Fibroblast of skin of back (primary cell): Measurements from ENCODE around the gene FBP1. TPM values are rescaled to one million over a fixed set of nuclear protein-coding genes. Genes with fewer than 3 reads are reported as not detected.

Source experiments
- DNase-seq: peaks from one replicate; pipeline ENCODE4 v3.0.0-alpha.2; 2013
- polyA plus RNA-seq, 2 experiments: library from polyadenylated mRNA; unstranded; fragments of 120-200 nt; gene quantifications; one replicate each; pipeline ENCODE4 v1.2.1, GENCODE V29; 2013; ENCODE audit not compliant: insufficient read length in 2 of 2

Gene FBP1
- not detected for polyA plus RNA-seq (2013, experiment 1 of 2; ENCODE audit: insufficient read length)
- not detected for polyA plus RNA-seq (2013, experiment 2 of 2; ENCODE audit: insufficient read length)

- no peak for DNase-seq
Observed at GRCh38 chr9:94639061-94639998, at the start of gene FBP1. Gene FBP1, minus strand, starts transcription at chr9:94639518. Its CDS starts 208 bp downstream, at chr9:94639310.

DNA sequence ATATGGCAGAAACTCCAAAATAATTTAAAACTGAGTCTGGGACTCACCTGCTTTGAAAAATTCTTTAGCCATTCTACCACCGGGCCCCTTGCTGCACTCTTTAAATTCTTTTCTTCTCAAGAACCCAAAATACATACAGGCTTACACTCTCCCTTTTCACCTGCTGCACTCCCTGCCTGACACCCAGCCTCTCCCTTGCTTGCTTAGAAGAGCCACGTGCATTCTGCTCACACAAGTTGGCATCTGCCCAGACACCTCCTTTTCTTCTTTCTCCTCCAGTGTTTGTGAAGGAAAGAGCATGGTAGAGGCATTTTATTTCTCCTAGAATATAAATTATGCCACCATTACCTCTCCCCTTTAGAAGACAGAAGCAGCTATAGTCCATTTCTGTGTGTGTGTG, 48.1 kb upstream of the FBP1 start:
- DNase-seq = no peak

- DNase-seq = no peak
Observed at GRCh38 chr9:94685359-94685758, 46.0 kb upstream of the FBP1 start.

- DNase-seq = peak; percentile 84
Observed at GRCh38 chr9:94681508-94681907, 42.2 kb upstream of the FBP1 start.

GRCh38 chr9:94680621-94681020, 41.3 kb upstream of the FBP1 start:
- no peak for DNase-seq

DNA sequence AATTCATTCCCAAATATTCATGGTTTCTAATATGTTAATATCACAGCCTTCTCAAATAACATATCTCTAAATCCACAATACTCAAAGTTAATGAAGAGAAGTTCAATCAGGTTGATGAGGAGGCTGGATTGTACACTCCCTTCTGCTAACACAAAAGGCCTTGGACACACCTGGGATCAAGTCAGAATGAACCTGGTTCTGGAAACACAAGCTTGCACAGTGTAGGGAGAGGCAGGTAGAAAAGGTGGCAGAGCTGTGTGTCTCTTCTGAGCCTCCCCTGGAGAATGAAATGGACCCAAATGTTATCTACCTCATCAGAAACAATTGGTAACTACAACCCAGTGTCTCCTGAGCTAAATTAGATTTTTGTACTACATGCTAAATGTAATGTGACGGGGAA, 40.7 kb upstream of the FBP1 start:
- DNase-seq = no peak

- DNase-seq = no peak
Observed at GRCh38 chr9:94679587-94679986, 40.3 kb upstream of the FBP1 start.

- no peak for DNase-seq
Observed at GRCh38 chr9:94677929-94678328, 38.6 kb upstream of the FBP1 start.

DNA sequence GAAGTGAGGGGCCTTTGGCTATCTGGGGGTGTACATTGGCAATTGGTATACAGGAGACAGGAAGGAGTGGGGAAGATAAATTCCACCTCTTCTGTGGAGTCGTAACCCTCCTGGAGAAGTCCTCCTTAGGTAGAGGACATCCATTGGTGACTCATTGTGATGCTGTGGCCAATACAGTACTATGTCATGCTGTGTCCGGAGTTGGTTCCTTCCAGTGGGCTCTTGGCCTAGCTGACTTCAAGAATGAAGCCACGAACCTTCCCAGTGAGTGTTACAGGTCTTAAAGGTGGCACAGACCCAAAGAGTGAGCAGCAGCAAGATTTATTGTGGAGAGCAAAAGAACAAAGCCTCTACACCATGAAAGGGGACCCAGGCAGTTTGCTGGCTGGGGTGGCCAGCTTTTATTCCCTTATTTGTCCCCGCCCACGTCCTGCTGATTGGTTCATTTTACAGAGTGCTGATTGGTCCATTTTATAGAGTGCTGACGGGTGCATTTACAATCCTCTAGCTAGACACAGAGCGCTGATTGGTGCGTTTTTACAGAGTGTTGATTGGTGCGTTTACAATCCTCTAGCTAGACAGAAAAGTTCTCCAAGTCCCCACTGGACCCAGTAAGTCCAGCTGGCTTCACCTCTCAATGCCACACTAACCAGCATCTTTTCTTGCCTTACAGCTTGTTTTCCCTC, 37.3 kb upstream of the FBP1 start:
- peak; percentile 13 for DNase-seq

GRCh38 chr9:94675008-94675881, 35.9 kb upstream of the FBP1 start:
- DNase-seq = peak; percentile 85

DNA sequence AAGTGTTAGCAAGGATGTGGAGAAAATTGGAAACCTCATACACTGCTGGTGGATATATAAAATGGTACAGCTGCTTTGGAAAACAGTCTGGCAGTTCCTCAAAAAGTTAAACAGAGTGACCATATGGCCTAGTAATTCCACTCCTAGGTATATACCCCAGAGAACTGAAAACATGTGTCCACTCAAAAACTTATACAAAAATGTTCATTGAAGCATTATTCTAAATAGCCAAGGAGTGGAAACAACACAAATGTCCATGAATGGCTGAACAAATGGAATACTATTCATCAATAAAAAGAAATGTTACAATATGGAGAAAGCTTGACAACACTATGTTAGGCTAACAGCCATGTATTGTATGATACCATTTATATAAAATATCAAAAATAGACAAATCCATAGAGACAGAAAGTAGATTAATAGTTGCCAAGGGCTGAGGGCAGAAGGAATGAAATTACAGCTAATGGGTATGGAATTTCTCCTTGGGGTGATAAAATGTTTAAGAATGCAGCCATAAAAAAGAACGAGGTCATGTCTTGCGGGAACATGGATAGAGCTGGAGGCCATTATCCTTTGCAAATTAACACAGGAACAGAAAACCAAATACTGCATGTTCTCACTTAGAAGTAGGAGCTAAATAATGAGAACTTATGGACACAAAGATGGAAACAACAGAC, 33.6 kb upstream of the FBP1 start:
- peak; percentile 92 for DNase-seq

GRCh38 chr9:94668928-94669729, 29.8 kb upstream of the FBP1 start:
- peak; percentile 75 for DNase-seq

- no peak for DNase-seq
Observed at GRCh38 chr9:94668418-94668927, 29.2 kb upstream of the FBP1 start.

DNA sequence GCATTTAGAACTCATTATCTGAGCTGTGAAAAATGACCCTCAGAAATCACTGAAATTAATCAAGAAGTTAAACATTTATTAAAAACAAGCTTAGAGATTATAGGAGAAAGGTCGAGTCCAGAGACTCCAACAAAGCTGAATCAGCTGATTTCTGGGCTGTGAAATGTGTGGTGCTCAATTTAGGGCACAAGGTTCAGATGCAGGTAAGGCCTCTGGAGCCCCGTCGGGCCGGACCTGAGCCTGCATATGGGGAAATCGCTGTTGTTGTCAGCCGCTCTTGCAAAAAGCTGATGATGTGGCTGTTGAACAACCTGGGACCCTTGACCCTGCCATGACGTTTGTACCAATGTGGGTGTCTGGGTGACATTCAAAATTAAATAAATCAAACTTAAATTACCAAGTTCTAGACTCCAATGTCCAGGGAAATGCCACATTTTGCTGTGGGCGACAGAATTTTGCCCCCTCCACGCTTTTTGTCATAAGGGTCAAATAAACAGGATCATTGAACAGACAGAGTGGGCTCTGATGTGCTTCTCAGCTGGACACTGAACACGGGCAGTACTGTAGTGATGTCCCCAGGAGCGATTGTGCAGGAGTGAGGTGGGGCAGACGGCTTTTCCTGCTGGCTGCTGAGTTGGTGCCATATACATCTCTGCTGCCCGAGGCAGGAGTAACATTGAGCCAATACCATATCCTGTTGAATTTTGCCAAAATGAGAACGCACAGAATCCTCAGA, 27.2 kb upstream of the FBP1 start:
- DNase-seq = no peak

DNA sequence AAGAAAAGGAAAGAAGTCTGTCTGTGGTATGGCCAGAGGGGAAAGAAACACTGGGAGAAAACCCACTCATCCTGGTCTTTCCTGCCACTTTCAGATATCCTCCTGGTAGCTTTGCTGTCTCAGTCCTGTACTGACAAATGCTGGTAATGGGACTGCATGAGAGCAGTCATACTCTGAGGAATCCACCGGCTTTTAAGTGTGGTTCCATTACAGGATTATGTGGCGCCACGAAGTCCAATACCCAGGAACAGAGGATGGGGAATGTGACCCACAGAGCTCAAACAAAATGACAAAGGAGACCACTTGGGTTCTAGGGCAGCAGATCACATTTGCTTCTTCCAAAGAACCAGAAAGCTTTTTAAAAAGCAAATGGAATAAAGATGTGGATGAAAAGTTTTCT, 26.3 kb upstream of the FBP1 start:
- DNase-seq = no peak

DNA sequence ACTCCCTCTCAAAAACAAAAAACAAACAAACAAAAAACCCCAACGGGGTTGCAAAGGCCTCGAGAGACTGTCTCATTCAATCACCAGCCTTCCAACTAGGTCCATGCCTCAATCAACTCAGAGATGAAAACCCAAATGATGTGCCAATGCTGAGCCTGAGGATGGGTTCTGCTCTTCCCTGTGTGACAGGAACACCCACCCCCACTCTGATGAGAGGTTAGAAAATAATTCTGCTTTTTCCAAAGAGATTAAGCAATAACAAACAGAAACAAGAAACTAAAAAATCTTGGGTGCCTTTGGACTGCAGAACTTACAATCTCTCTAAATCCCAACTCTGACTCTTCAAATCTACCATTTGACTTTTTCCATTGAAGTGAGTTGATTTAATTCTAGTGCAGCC, 25.5 kb upstream of the FBP1 start:
- no peak for DNase-seq

DNA sequence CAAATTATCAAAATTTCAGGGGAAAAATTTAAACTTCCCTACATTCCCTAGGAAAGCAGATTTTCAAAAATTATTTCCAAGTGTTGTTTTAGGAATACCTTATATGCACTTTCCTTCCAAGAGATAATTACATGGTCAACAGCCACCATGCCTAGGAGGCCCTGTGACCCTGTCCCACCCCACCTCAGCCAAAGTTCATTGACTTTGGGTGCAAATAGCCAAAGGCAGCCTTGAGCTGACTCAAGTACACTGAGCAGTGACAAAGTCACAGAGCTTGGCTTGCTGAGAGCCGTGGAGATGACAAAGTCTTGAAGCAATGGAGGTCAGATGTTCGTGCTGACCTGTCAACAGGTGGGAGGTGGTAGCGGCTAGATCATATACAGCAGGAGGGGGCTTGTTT, 24.3 kb upstream of the FBP1 start:
- no peak for DNase-seq

GRCh38 chr9:94663140-94663539, 23.8 kb upstream of the FBP1 start:
- no peak for DNase-seq

DNA sequence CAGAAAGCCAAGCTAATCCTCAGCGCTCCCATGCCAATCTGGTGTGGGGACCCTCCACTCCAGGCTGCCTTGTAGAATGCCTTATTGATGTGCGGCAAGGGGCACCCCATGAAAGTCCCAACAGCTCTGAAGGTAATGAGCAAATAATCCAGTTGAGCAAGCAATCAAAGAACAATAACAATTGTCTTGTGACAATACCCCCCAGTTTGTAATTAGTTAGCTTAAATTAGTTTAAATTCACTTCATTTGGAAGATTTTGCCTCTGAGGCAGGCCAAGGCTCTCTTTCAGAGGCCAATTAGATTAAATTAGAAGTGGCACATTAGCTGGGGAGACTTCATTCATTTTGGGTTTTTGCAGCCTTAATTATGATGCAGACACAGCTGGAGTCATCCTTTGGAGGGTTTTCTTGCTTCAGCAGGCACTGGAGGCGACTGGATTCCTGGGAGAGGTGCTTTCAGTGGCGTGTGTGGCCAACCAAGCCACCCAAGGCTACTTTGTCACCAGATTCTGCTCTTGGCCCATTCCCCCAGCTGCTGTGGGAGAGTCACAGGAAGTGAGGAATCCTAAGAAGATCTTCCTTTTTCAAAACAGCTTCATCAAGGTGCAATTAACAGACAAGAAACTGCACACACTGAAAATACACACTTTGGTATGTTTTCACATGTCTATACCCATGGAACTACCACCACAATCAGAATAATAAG, 17.9 kb upstream of the FBP1 start:
- DNase-seq = no peak

GRCh38 chr9:94656200-94656599, 16.9 kb upstream of the FBP1 start:
- no peak for DNase-seq
